ENCODE measurements around the gene USP17L15.
"Not testable (repeated sequence)": the region's sequence is repeated elsewhere in the genome, so short reads cannot be mapped to it uniquely, and the experiment has no call there.

The USP17L15 gene, protein sequence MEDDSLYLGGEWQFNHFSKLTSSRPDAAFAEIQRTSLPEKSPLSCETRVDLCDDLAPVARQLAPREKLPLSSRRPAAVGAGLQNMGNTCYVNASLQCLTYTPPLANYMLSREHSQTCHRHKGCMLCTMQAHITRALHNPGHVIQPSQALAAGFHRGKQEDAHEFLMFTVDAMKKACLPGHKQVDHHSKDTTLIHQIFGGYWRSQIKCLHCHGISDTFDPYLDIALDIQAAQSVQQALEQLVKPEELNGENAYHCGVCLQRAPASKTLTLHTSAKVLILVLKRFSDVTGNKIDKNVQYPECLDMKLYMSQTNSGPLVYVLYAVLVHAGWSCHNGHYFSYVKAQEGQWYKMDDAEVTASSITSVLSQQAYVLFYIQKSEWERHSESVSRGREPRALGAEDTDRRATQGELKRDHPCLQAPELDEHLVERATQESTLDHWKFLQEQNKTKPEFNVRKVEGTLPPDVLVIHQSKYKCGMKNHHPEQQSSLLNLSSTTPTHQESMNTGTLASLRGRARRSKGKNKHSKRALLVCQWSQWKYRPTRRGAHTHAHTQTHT

GRCh38 chr4:9234085-9234484, at the start of gene USP17L15:
Gene USP17L15 (plus strand): TSS chr4:9234385. CDS start chr4:9234385, 0 bp downstream.
- H3K4me3 ChIP-seq (replicated peaks in 1 of 2; ENCODE audit: low read depth in 2 of 2, low read length in 2 of 2); DNase-seq (ENCODE audit: low read depth in 2 of 2): not testable (repeated sequence)

GRCh38 chr4:9210357-9210756, 23.8 kb upstream of the USP17L15 start, which contains the start of gene USP17L10:
Gene USP17L10 (plus strand): TSS chr4:9210657. CDS start chr4:9210657, 0 bp downstream.
- not testable (repeated sequence) for H3K4me3 ChIP-seq (replicated peaks in 1 of 2; ENCODE audit: low read depth in 2 of 2, low read length in 2 of 2); DNase-seq (ENCODE audit: low read depth in 2 of 2)

GRCh38 chr4:9214701-9215100, 19.5 kb upstream of the USP17L15 start:
- not testable (repeated sequence) for H3K4me3 ChIP-seq (replicated peaks in 1 of 2; ENCODE audit: low read depth in 2 of 2, low read length in 2 of 2); DNase-seq (ENCODE audit: low read depth in 2 of 2)

- not testable (repeated sequence) for DNase-seq (ENCODE audit: low read depth in 2 of 2)
Measured at GRCh38 chr4:9215105-9215504, 19.1 kb upstream of the USP17L15 start, which contains the start of gene USP17L11. Gene USP17L11 (plus strand): TSS chr4:9215405. CDS start chr4:9215405, 0 bp downstream.

DNA sequence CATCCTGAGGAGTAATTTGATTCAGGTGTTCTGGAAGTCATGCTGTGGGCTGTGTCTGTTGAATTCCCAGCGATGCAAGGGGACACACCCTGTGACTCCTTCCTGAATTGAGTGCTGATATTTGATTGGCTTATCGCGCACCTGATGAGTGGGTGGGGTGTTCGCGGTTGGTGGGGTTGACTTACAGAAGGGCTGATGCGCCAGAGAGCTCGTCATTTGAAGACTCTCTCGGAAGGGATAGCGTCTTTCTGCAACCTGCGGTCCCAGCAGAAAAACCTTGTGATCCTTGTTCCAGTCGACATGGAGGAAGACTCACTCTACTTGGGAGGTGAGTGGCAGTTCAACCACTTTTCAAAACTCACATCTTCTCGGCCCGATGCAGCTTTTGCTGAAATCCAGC, 14.3 kb upstream of the USP17L15 start, which contains the start of gene USP17L12:
TSS of gene USP17L12 (plus strand) at position 301 of the 400 bp plus-strand sequence. CDS start at position 301, 0 bp downstream.
- not testable (repeated sequence) for DNase-seq (ENCODE audit: low read depth in 2 of 2); H3K4me3 ChIP-seq (replicated peaks in 1 of 2; ENCODE audit: low read depth in 2 of 2, low read length in 2 of 2)

More at GRCh38 chr4:9215105-9215504, 19.1 kb upstream of the USP17L15 start, which contains the start of gene USP17L11:
- H3K4me3 ChIP-seq (replicated peaks in 1 of 2; ENCODE audit: low read depth in 2 of 2, low read length in 2 of 2): not testable (repeated sequence)

GRCh38 chr4:9224596-9224995, 9.6 kb upstream of the USP17L15 start, which contains the start of gene USP17L13:
Gene USP17L13 (plus strand): TSS chr4:9224896. CDS start chr4:9224896, 0 bp downstream.
- not testable (repeated sequence) for DNase-seq (ENCODE audit: low read depth in 2 of 2); H3K4me3 ChIP-seq (replicated peaks in 1 of 2; ENCODE audit: low read depth in 2 of 2, low read length in 2 of 2)

DNA sequence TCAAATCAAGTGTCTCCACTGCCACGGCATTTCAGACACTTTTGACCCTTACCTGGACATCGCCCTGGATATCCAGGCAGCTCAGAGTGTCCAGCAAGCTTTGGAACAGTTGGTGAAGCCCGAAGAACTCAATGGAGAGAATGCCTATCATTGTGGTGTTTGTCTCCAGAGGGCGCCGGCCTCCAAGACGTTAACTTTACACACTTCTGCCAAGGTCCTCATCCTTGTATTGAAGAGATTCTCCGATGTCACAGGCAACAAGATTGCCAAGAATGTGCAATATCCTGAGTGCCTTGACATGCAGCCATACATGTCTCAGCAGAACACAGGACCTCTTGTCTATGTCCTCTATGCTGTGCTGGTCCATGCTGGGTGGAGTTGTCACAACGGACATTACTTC, 3.9 kb upstream of the USP17L15 start:
- DNase-seq (ENCODE audit: low read depth in 2 of 2); H3K4me3 ChIP-seq (replicated peaks in 1 of 2; ENCODE audit: low read depth in 2 of 2, low read length in 2 of 2): not testable (repeated sequence)

GRCh38 chr4:9238461-9238860, 4.3 kb downstream of the USP17L15 start:
- H3K4me3 ChIP-seq (replicated peaks in 1 of 2; ENCODE audit: low read depth in 2 of 2, low read length in 2 of 2); DNase-seq (ENCODE audit: low read depth in 2 of 2): not testable (repeated sequence)

- H3K4me3 ChIP-seq (replicated peaks in 1 of 2; ENCODE audit: low read depth in 2 of 2, low read length in 2 of 2); DNase-seq (ENCODE audit: low read depth in 2 of 2): not testable (repeated sequence)
Measured at GRCh38 chr4:9243579-9243978, 9.4 kb downstream of the USP17L15 start, which contains the start of gene USP17L17. Gene USP17L17 (plus strand): TSS chr4:9243879. CDS start chr4:9243879, 0 bp downstream.

DNA sequence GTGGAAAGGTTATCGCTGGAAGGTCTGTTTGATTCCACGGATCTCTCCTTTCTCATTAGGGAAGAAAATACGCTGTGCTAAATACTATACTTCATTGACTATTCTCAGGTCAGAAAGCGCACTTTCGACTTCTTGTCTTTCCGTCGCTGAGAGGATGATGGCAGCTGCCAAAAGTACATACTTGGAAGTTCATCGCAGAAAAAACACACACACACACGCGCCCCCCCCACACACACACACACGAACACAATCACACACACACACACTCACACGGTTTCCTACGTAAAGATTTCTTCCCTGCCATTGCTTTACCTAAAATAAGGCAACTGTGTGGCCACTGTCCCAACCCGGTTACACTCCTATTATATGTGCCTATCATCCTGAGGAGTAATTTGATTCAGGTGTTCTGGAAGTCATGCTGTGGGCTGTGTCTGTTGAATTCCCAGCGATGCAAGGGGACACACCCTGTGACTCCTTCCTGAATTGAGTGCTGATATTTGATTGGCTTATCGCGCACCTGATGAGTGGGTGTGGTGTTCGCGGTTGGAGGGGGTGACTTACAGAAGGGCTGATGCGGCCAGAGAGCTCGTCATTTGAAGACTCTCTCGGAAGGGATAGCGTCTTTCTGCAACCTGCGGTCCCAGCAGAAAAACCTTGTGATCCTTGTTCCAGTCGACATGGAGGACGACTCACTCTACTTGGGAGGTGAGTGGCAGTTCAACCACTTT, 13.9 kb downstream of the USP17L15 start, which contains the start of gene USP17L18:
TSS of gene USP17L18 (plus strand) at position 678 of the 728 bp plus-strand sequence. CDS start at position 678, 0 bp downstream.
- DNase-seq (ENCODE audit: low read depth in 2 of 2); H3K4me3 ChIP-seq (replicated peaks in 1 of 2; ENCODE audit: low read depth in 2 of 2, low read length in 2 of 2): not testable (repeated sequence)

- H3K4me3 ChIP-seq (replicated peaks in 1 of 2; ENCODE audit: low read depth in 2 of 2, low read length in 2 of 2); DNase-seq (ENCODE audit: low read depth in 2 of 2): not testable (repeated sequence)
Measured at GRCh38 chr4:9253078-9253477, 18.9 kb downstream of the USP17L15 start, which contains the start of gene USP17L19. Gene USP17L19 (plus strand): TSS chr4:9253378. CDS start chr4:9253378, 0 bp downstream.

- DNase-seq (ENCODE audit: low read depth in 2 of 2); H3K4me3 ChIP-seq (replicated peaks in 1 of 2; ENCODE audit: low read depth in 2 of 2, low read length in 2 of 2): not testable (repeated sequence)
Measured at GRCh38 chr4:9257824-9258223, 23.6 kb downstream of the USP17L15 start, which contains the start of gene USP17L20. Gene USP17L20 (plus strand): TSS chr4:9258124. CDS start chr4:9258124, 0 bp downstream.

- not testable (repeated sequence) for H3K4me3 ChIP-seq (replicated peaks in 1 of 2; ENCODE audit: low read depth in 2 of 2, low read length in 2 of 2); DNase-seq (ENCODE audit: low read depth in 2 of 2)
Measured at GRCh38 chr4:9262572-9262971, 28.4 kb downstream of the USP17L15 start, which contains the start of gene USP17L21. Gene USP17L21 (plus strand): TSS chr4:9262872. CDS start chr4:9262872, 0 bp downstream.

DNA sequence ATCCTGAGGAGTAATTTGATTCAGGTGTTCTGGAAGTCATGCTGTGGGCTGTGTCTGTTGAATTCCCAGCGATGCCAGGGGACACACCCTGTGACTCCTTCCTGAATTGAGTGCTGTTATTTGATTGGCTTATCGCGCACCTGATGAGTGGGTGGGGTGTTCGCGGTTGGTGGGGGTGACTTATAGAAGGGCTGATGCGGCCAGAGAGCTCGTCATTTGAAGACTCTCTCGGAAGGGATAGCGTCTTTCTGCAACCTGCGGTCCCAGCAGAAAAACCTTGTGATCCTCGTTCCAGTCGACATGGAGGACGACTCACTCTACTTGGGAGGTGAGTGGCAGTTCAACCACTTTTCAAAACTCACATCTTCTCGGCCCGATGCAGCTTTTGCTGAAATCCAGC, 33.1 kb downstream of the USP17L15 start, which contains the start of gene USP17L22:
TSS of gene USP17L22 (plus strand) at position 301 of the 400 bp plus-strand sequence. CDS start at position 301, 0 bp downstream.
- not testable (repeated sequence) for H3K4me3 ChIP-seq (replicated peaks in 1 of 2; ENCODE audit: low read depth in 2 of 2, low read length in 2 of 2)

GRCh38 chr4:9271719-9272118, 37.5 kb downstream of the USP17L15 start:
- DNase-seq (ENCODE audit: low read depth in 2 of 2); H3K4me3 ChIP-seq (replicated peaks in 1 of 2; ENCODE audit: low read depth in 2 of 2, low read length in 2 of 2): not testable (repeated sequence)

More for the DNA sequence above, 33.1 kb downstream of the USP17L15 start, which contains the start of gene USP17L22:
- not testable (repeated sequence) for DNase-seq (ENCODE audit: low read depth in 2 of 2)
